GM12878 (cell line): ENCODE results near the gene WBP2NL. TPM values are rescaled to one million over a fixed set of nuclear protein-coding genes. Genes with fewer than 3 reads are reported as not detected.

Experiments used
- EP300 ChIP-seq, 2 experiments: fragments of 150-350 bp in 1 of 2; IDR thresholded peaks; 2 replicates each; pipeline ENCODE4 v1.6.1; 2011 to 2012; ENCODE audit warnings: low read depth in 2 of 2, low read length in 2 of 2, borderline replicate concordance in 1 of 2, improper control_type of control experiment in 1 of 2, inconsistent platforms in 1 of 2; ENCODE audit not compliant: control insufficient read depth in 1 of 2
- HDAC2 ChIP-seq: fragments of 200-600 bp; sonication (generic); IDR thresholded peaks from 2 replicates; pipeline ENCODE4 v1.6.1; 2017
- IRF4 ChIP-seq: IDR thresholded peaks from 2 replicates; pipeline ENCODE4 v1.6.1; 2011; ENCODE audit warnings: low read depth, low read length
- LARP7 ChIP-seq: fragments of 450-650 bp; IDR thresholded peaks from 2 replicates; pipeline ENCODE4 v1.6.1; 2017; ENCODE audit warnings: mild to moderate bottlenecking
- NFYA ChIP-seq: IDR thresholded peaks from 2 replicates; pipeline ENCODE4 v1.6.1; 2011; ENCODE audit warnings: low read depth, mild to moderate bottlenecking, low read length, improper control_type of control experiment, borderline replicate concordance
- POLR2A ChIP-seq: IDR thresholded peaks from 2 replicates; pipeline ENCODE4 v1.6.1; 2011; ENCODE audit warnings: low read depth, mild to moderate bottlenecking, low read length
- SP1 ChIP-seq: IDR thresholded peaks from one replicate; pipeline ENCODE4 v1.6.1; 2011; ENCODE audit warnings: low read depth, low read length
- TCF12 ChIP-seq: IDR thresholded peaks from 2 replicates; pipeline ENCODE4 v1.6.1; 2011; ENCODE audit warnings: low read depth, mild to moderate bottlenecking, low read length
- YBX1 ChIP-seq: fragments of 450-650 bp; IDR thresholded peaks from 2 replicates; pipeline ENCODE4 v1.6.1; 2016; ENCODE audit warnings: antibody characterized with exemption
- ZNF384 ChIP-seq: IDR thresholded peaks from 2 replicates; pipeline ENCODE4 v1.6.1; 2012; ENCODE audit warnings: low read depth, mild to moderate bottlenecking, low read length, improper control_type of control experiment, borderline replicate concordance
- polyA plus RNA-seq, 11 experiments: library from polyadenylated mRNA; depleted of rRNA in 4 of 11; unstranded in 6 of 11; stranded (reverse) in 5 of 11; fragments of >200 nt; fragmentation: Nextera tagmentation in 4 of 11; fragmentation: Illumina TruSeq in 1 of 11; extraction: Ambion mirVana in 4 of 11; extraction: Trizol in 1 of 11; gene quantifications; 1 replicate in 1 of 11; 2 replicates in 10 of 11; pipeline versions ENCODE4 v1.2.1 to v1.2.3, GENCODE V29; 2011 to 2016; ENCODE audit warnings: inconsistent platforms in 2 of 11, missing spikeins in 2 of 11, low read depth in 1 of 11
- total RNA-seq, 4 experiments: library from RNA; depleted of rRNA in 3 of 4; stranded (reverse); fragments of >200 nt in 3 of 4; fragmentation: Illumina TruSeq in 1 of 4; extraction: Trizol in 1 of 4; gene quantifications; 2 replicates each; pipeline versions ENCODE4 v1.2.1 to v1.2.3, GENCODE V29; 2013 to 2021
- TF ChIP-seq, protein P1 (sequence below): fragments of 450-650 bp; IDR thresholded peaks from 2 replicates; pipeline ENCODE4 v1.6.1; 2016; ENCODE audit warnings: mild to moderate bottlenecking
- TF ChIP-seq, protein P2 (sequence below): fragments of 450-650 bp; conservative IDR thresholded peaks from 2 replicates; pipeline ENCODE4 v1.6.1; 2017; ENCODE audit warnings: mild to moderate bottlenecking, moderate library complexity
- TF ChIP-seq, protein P3 (sequence below): fragments of 450-650 bp; IDR thresholded peaks from 2 replicates; pipeline ENCODE4 v1.6.1; 2014; ENCODE audit warnings: mild to moderate bottlenecking
- TF ChIP-seq, protein P4 (sequence below): IDR thresholded peaks from 2 replicates; pipeline ENCODE4 v1.6.1; 2012; ENCODE audit warnings: improper control_type of control experiment, low read depth, low read length; ENCODE audit not compliant: insufficient replicate concordance
- TF ChIP-seq, protein P5 (sequence below): fragments of 150-350 bp; IDR thresholded peaks from 2 replicates; pipeline ENCODE4 v1.6.1; 2014; ENCODE audit warnings: mild to moderate bottlenecking, low read depth, low read length
- TF ChIP-seq, protein P6 (sequence below): fragments of 450-650 bp; IDR thresholded peaks from 2 replicates; pipeline ENCODE4 v1.6.1; 2017; ENCODE audit warnings: borderline replicate concordance

The WBP2NL gene
- total and polyA plus RNA-seq, 10 of the 15 experiments (the other 5 are each of a cell fraction or from before 2014, with no cell fraction given): 0.46 to 1.9 (median 1.3) TPM

DNA sequence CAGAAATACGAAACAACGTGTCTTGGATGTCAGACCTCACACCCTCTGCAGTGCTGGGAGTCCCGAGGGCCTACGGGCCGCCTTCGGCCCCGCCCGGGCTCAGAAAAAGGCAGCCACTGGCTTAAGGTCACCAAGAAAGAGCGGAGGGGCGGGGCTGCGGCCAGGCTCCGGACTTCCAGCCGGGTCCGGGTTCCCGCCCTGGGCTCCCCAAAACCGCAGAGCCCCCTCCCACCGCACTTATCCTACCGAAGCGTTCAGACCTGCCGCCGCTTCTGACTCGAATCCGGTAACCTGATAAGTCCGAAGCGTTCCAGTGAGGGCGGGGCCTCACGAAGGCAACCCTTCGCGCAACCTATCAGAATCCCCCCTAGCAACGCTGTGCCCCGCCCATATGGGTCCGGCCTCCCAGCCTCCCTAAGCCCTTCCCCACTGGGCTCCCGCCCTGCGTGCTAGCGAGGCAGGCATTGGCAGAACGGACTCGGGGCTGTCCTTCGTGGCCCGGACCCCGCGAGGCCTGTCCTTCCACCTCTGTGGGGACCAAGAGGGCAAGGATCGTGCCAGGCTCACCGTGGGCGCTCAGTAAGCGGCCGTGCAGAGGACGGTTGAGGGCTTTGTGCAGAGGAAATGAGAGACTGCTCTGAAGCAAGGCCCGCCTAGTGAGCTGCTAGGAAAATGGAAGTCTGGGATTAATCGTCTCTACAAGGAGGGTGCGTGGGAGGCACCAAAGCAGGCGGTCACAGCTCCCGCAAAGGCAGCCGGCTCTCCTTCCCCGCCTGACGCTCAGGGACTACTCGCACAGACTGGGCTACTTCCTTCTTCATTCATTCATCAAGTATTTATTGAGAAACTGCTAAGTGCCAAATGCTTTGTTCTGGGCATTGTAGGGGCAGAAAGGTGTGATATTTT, 72.2 kb downstream of the WBP2NL start, which contains the start of gene NAGA (continued):
- TF ChIP-seq, protein P1, sequence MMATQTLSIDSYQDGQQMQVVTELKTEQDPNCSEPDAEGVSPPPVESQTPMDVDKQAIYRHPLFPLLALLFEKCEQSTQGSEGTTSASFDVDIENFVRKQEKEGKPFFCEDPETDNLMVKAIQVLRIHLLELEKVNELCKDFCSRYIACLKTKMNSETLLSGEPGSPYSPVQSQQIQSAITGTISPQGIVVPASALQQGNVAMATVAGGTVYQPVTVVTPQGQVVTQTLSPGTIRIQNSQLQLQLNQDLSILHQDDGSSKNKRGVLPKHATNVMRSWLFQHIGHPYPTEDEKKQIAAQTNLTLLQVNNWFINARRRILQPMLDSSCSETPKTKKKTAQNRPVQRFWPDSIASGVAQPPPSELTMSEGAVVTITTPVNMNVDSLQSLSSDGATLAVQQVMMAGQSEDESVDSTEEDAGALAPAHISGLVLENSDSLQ: peak; percentile 66
- TF ChIP-seq, protein P2, sequence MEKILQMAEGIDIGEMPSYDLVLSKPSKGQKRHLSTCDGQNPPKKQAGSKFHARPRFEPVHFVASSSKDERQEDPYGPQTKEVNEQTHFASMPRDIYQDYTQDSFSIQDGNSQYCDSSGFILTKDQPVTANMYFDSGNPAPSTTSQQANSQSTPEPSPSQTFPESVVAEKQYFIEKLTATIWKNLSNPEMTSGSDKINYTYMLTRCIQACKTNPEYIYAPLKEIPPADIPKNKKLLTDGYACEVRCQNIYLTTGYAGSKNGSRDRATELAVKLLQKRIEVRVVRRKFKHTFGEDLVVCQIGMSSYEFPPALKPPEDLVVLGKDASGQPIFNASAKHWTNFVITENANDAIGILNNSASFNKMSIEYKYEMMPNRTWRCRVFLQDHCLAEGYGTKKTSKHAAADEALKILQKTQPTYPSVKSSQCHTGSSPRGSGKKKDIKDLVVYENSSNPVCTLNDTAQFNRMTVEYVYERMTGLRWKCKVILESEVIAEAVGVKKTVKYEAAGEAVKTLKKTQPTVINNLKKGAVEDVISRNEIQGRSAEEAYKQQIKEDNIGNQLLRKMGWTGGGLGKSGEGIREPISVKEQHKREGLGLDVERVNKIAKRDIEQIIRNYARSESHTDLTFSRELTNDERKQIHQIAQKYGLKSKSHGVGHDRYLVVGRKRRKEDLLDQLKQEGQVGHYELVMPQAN: peak; percentile 15
- TF ChIP-seq ZNF384: no peak
- peak; percentile 41; the same call in 1 of the 2 replicates for TF ChIP-seq LARP7
- TF ChIP-seq, protein P3, sequence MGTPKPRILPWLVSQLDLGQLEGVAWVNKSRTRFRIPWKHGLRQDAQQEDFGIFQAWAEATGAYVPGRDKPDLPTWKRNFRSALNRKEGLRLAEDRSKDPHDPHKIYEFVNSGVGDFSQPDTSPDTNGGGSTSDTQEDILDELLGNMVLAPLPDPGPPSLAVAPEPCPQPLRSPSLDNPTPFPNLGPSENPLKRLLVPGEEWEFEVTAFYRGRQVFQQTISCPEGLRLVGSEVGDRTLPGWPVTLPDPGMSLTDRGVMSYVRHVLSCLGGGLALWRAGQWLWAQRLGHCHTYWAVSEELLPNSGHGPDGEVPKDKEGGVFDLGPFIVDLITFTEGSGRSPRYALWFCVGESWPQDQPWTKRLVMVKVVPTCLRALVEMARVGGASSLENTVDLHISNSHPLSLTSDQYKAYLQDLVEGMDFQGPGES: peak; percentile 47; the same call in 1 of the 2 replicates
- TF ChIP-seq TCF12: 0 out of 2 replicates have a peak, but pooled peaks have one; percentile 7
- TF ChIP-seq, protein P4, sequence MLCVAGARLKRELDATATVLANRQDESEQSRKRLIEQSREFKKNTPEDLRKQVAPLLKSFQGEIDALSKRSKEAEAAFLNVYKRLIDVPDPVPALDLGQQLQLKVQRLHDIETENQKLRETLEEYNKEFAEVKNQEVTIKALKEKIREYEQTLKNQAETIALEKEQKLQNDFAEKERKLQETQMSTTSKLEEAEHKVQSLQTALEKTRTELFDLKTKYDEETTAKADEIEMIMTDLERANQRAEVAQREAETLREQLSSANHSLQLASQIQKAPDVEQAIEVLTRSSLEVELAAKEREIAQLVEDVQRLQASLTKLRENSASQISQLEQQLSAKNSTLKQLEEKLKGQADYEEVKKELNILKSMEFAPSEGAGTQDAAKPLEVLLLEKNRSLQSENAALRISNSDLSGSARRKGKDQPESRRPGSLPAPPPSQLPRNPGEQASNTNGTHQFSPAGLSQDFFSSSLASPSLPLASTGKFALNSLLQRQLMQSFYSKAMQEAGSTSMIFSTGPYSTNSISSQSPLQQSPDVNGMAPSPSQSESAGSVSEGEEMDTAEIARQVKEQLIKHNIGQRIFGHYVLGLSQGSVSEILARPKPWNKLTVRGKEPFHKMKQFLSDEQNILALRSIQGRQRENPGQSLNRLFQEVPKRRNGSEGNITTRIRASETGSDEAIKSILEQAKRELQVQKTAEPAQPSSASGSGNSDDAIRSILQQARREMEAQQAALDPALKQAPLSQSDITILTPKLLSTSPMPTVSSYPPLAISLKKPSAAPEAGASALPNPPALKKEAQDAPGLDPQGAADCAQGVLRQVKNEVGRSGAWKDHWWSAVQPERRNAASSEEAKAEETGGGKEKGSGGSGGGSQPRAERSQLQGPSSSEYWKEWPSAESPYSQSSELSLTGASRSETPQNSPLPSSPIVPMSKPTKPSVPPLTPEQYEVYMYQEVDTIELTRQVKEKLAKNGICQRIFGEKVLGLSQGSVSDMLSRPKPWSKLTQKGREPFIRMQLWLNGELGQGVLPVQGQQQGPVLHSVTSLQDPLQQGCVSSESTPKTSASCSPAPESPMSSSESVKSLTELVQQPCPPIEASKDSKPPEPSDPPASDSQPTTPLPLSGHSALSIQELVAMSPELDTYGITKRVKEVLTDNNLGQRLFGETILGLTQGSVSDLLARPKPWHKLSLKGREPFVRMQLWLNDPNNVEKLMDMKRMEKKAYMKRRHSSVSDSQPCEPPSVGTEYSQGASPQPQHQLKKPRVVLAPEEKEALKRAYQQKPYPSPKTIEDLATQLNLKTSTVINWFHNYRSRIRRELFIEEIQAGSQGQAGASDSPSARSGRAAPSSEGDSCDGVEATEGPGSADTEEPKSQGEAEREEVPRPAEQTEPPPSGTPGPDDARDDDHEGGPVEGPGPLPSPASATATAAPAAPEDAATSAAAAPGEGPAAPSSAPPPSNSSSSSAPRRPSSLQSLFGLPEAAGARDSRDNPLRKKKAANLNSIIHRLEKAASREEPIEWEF: no peak
- no peak for TF ChIP-seq EP300 (IDR thresholded peaks at IDR 0.05; ENCODE audit: borderline replicate concordance in 1 of 2, control insufficient read depth in 1 of 2, low read depth in 2 of 2, low read length in 2 of 2)
- TF ChIP-seq NFYA: no peak
- TF ChIP-seq, protein P5, sequence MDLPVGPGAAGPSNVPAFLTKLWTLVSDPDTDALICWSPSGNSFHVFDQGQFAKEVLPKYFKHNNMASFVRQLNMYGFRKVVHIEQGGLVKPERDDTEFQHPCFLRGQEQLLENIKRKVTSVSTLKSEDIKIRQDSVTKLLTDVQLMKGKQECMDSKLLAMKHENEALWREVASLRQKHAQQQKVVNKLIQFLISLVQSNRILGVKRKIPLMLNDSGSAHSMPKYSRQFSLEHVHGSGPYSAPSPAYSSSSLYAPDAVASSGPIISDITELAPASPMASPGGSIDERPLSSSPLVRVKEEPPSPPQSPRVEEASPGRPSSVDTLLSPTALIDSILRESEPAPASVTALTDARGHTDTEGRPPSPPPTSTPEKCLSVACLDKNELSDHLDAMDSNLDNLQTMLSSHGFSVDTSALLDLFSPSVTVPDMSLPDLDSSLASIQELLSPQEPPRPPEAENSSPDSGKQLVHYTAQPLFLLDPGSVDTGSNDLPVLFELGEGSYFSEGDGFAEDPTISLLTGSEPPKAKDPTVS: no peak
- peak; percentile 86 for TF ChIP-seq POLR2A
- peak; percentile 82 for TF ChIP-seq SP1
- no peak for TF ChIP-seq YBX1
- TF ChIP-seq HDAC2: no peak
- TF ChIP-seq, protein P6, sequence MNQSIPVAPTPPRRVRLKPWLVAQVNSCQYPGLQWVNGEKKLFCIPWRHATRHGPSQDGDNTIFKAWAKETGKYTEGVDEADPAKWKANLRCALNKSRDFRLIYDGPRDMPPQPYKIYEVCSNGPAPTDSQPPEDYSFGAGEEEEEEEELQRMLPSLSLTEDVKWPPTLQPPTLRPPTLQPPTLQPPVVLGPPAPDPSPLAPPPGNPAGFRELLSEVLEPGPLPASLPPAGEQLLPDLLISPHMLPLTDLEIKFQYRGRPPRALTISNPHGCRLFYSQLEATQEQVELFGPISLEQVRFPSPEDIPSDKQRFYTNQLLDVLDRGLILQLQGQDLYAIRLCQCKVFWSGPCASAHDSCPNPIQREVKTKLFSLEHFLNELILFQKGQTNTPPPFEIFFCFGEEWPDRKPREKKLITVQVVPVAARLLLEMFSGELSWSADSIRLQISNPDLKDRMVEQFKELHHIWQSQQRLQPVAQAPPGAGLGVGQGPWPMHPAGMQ: no peak
- TF ChIP-seq IRF4: no peak
